Prostate gland (tissue), 2 donors: ENCODE measurements around the gene CDH13.

Experiments
- POLR2A ChIP-seq: fragments of 450-650 bp; IDR thresholded peaks from one replicate; pipeline ENCODE4 v1.6.1; 2016; ENCODE audit warnings: antibody characterized with exemption, mild to moderate bottlenecking
- POLR2AphosphoS5 ChIP-seq: sonication (generic); formaldehyde crosslinking; IDR thresholded peaks from one replicate; pipeline ENCODE4 v1.6.1; 2017; ENCODE audit warnings: antibody characterized with exemption
- TF ChIP-seq, protein P1 (sequence below), 4 experiments: fragments of 200-600 bp in 2 of 4; fragments of 450-650 bp in 2 of 4; sonication (generic) in 2 of 4; IDR thresholded peaks; 1 replicate in 3 of 4; 2 replicates in 1 of 4; pipeline ENCODE4 v1.5.1; 2016 to 2019; ENCODE audit warnings: antibody characterized with exemption in 4 of 4, mild to moderate bottlenecking in 2 of 4, moderate library complexity in 2 of 4

DNA sequence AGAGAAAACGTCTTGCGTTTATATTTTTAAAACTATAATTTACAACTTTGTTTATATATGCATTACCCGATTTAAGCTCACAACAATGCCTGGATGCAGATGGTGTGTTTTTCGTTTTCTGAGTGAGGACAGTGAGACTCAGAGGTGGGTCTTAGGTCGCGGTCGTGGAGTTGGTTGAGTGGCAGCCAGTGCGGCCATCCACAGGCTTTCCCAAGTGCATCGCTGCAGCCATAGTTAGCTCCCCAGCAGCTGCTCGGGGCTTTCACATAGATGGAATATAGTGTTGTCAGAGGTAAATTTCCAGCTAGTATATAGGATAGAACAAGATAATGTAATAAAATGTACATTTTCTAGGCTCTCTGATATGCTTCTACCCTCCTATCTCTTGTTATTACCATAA is 417.8 kb downstream of the CDH13 start:
- TF ChIP-seq POLR2AphosphoS5 (no peak), POLR2A (no peak)
- TF ChIP-seq, protein P1, sequence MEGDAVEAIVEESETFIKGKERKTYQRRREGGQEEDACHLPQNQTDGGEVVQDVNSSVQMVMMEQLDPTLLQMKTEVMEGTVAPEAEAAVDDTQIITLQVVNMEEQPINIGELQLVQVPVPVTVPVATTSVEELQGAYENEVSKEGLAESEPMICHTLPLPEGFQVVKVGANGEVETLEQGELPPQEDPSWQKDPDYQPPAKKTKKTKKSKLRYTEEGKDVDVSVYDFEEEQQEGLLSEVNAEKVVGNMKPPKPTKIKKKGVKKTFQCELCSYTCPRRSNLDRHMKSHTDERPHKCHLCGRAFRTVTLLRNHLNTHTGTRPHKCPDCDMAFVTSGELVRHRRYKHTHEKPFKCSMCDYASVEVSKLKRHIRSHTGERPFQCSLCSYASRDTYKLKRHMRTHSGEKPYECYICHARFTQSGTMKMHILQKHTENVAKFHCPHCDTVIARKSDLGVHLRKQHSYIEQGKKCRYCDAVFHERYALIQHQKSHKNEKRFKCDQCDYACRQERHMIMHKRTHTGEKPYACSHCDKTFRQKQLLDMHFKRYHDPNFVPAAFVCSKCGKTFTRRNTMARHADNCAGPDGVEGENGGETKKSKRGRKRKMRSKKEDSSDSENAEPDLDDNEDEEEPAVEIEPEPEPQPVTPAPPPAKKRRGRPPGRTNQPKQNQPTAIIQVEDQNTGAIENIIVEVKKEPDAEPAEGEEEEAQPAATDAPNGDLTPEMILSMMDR (IDR thresholded peaks at IDR 0.05), result no peak
